HG03060 (cell line): Measurements from ENCODE around the gene FBXO7.

Source experiments
- ATAC-seq: cut with Tn5 transposase; IDR thresholded peaks from one replicate; pipeline ENCODE4 v1.9.1; 2021; ENCODE audit warnings: low read depth, moderate number of reproducible peaks; ENCODE audit not compliant: unreplicated experiment

FBXO7 gene

DNA sequence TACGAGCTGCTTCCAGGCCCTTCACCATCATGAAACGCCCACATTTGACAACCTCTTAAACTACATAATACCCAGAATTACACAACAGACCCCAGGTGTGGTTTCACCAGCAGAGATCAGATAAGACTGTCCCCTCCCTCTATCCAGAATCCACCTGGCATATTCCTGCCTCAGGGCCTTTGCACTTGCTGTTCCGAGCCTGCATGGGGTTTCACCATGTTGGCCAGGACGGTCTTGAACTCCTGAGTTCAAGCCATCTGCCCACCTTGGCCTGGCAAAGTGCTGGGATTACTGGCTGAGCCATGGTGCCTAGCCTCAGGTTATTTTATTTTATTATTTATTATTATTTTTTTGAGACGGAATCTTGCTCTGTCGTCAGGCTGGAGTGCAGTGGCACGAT, 73.4 kb downstream of the FBXO7 start:
- ATAC-seq, result no peak
